Measurements from ENCODE around the gene MACROD2. TPM values are rescaled to one million over a fixed set of nuclear protein-coding genes. Genes with fewer than 3 reads are reported as not detected.

Gene MACROD2
- total RNA-seq, 1 donor from 2014 or later, result 1.6 TPM

DNA sequence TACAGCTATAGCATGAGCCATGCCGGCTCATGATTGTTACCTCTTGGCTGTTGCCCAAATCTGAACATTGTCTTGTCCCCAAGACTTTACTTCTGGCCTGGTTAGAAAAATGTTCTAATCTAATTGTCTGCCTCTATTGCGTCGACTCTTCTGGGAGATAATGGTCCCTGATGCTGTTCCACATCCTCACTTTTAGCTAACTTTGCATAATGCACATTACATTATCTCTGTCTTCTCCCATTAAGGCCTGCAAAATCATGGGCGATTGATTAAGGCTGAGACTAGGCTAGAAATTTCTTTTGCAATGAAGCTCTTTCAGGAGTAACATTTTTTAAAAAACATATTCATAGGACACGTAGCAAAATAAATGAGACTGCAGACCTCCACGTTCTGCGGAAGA lies 1616.9 kb downstream of the MACROD2 start:
- Histone ChIP-seq H3K27me3 (ENCODE audit: control insufficient read depth, insufficient read depth, low read length) (no peaks in the 10 kb centered on the region), H3K36me3 (ENCODE audit: control insufficient read depth, insufficient read depth, low read length) (no peaks in the 10 kb centered on the region), H3K4me3 (ENCODE audit: low read depth, low read length) (no peak overlapping the region)
- FAIRE-seq, result no peak
- TF ChIP-seq, protein P1, sequence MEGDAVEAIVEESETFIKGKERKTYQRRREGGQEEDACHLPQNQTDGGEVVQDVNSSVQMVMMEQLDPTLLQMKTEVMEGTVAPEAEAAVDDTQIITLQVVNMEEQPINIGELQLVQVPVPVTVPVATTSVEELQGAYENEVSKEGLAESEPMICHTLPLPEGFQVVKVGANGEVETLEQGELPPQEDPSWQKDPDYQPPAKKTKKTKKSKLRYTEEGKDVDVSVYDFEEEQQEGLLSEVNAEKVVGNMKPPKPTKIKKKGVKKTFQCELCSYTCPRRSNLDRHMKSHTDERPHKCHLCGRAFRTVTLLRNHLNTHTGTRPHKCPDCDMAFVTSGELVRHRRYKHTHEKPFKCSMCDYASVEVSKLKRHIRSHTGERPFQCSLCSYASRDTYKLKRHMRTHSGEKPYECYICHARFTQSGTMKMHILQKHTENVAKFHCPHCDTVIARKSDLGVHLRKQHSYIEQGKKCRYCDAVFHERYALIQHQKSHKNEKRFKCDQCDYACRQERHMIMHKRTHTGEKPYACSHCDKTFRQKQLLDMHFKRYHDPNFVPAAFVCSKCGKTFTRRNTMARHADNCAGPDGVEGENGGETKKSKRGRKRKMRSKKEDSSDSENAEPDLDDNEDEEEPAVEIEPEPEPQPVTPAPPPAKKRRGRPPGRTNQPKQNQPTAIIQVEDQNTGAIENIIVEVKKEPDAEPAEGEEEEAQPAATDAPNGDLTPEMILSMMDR (IDR thresholded peaks at IDR 0.05; ENCODE audit: insufficient read depth, low read length, severe bottlenecking), result no peak
- DNase-seq (ENCODE audit: low read depth), result no peak

DNA sequence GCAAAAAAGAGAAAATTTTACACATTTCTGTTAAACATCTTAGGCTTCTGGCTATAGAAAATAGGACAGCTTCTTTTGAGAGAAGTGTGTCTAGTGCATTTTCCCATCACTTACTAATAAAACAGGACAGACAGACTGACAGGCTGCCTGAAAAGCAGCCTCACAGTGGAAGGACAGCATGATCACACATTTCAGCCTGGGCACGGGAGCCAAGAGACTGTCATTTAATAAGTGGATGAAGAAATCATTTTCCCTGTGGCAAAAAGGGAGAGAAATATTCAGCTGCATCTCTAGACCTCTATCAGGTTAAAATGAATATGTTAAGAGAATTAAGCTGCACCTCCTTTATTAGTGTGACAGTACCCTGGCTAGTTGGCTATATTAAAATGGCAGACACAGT lies 1617.5 kb downstream of the MACROD2 start:
- Histone ChIP-seq H3K4me3 (ENCODE audit: low read depth, low read length) (no peak overlapping the region), H3K27me3 (ENCODE audit: control insufficient read depth, insufficient read depth, low read length) (no peaks in the 10 kb centered on the region), H3K36me3 (ENCODE audit: control insufficient read depth, insufficient read depth, low read length) (no peaks in the 10 kb centered on the region)
- FAIRE-seq, result no peak
- no peak for DNase-seq (ENCODE audit: low read depth)
- TF ChIP-seq, protein P1 (IDR thresholded peaks at IDR 0.05; ENCODE audit: insufficient read depth, low read length, severe bottlenecking), result no peak

DNA sequence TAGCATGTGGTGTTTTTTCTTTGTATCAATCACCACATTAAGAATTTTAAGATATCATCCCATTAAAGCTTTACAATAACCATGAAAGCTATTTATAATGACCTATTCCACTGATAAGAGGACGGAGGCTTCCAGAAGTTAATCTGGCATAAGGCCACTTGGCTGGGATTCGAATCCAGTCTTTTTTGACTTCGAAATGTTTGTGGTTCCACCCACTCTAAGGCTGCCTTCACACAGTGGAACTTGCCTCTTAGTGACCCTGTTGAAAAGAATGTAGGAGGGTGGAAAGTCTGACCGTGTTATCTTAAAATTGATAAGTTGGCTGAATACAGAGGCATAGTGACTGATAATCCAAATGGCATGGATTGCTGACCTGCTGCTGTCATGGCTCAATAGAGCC lies 1618.2 kb downstream of the MACROD2 start:
- Histone ChIP-seq H3K36me3 (ENCODE audit: control insufficient read depth, insufficient read depth, low read length) (no peaks in the 10 kb centered on the region), H3K4me3 (ENCODE audit: low read depth, low read length) (no peak overlapping the region), H3K27me3 (ENCODE audit: control insufficient read depth, insufficient read depth, low read length) (no peaks in the 10 kb centered on the region)
- TF ChIP-seq, protein P1 (IDR thresholded peaks at IDR 0.05; ENCODE audit: insufficient read depth, low read length, severe bottlenecking), result no peak
- no peak for DNase-seq (ENCODE audit: low read depth)
- FAIRE-seq, result no peak

DNA sequence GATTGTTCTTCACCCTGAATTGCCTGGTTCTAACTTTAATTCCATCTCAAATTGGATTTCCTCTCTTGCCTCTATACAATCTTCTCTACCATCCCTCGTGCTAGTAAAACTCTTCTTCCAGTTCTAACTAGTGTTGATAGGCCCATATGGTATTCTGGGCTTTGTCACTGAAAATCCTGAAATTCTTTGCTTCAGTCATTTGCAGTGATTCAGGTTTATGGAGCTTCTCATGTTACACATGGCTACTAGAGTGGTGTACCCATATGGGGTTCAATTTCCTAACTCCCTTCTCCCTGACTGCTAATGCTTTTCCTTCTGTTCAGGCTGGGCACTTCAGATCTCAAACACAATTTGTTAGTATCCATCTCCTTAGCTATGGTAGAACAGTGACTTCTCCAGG lies 1621.3 kb downstream of the MACROD2 start:
- no peak for FAIRE-seq
- Histone ChIP-seq H3K36me3 (ENCODE audit: control insufficient read depth, insufficient read depth, low read length) (no peaks in the 10 kb centered on the region), H3K27me3 (ENCODE audit: control insufficient read depth, insufficient read depth, low read length) (no peaks in the 10 kb centered on the region), H3K4me3 (ENCODE audit: low read depth, low read length) (no peak overlapping the region)
- TF ChIP-seq, protein P1 (IDR thresholded peaks at IDR 0.05; ENCODE audit: insufficient read depth, low read length, severe bottlenecking), result no peak
- DNase-seq (ENCODE audit: low read depth), result no peak

DNA sequence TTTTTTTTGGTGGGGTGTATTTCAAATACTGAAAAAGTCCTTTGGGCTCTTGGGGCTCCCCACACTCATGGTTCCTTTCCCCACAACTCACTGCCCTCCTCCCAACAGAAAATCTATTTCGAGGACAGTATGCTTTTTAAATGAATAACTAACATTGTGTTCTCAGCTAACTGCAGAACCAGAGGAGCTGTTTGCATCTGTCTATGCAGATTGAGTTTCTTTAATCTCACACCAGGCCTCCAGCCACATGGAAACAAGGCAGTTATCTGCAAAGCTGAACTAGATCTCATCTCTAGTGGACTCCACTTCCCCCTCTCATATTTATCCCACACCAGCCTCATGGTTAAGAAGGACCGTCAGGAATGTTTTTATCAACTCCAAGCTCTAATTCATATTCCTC lies 1622.8 kb downstream of the MACROD2 start:
- Histone ChIP-seq H3K4me3 (ENCODE audit: low read depth, low read length) (no peak overlapping the region), H3K36me3 (ENCODE audit: control insufficient read depth, insufficient read depth, low read length) (no peaks in the 10 kb centered on the region), H3K27me3 (ENCODE audit: control insufficient read depth, insufficient read depth, low read length) (no peaks in the 10 kb centered on the region)
- TF ChIP-seq, protein P1 (IDR thresholded peaks at IDR 0.05; ENCODE audit: insufficient read depth, low read length, severe bottlenecking), result no peak
- DNase-seq (ENCODE audit: low read depth), result no peak
- no peak for FAIRE-seq

DNA sequence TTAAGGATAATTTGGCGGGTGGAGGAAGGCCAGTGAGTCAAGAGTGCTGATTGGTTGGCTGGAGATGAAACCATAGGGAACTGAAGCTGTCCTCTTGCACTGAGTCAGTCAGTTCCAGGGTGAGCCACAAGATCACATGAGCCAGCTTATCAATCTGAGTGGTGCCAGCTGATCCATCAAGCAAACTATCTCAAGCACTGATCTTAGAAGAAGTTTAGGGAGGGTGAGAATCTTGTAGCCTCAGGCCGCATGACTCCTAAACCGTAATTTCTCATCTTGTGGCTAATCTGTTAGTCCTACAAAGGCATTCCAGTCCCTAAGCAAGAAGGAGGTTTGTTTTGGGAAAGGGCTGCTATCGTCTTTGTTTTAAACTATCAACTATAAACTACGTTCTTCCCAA lies 1623.6 kb downstream of the MACROD2 start:
- Histone ChIP-seq H3K36me3 (ENCODE audit: control insufficient read depth, insufficient read depth, low read length) (no peaks in the 10 kb centered on the region), H3K27me3 (ENCODE audit: control insufficient read depth, insufficient read depth, low read length) (no peaks in the 10 kb centered on the region), H3K4me3 (ENCODE audit: low read depth, low read length) (no peak overlapping the region)
- DNase-seq (ENCODE audit: low read depth), result no peak
- FAIRE-seq, result peak; percentile 7
- TF ChIP-seq, protein P1 (IDR thresholded peaks at IDR 0.05; ENCODE audit: insufficient read depth, low read length, severe bottlenecking), result no peak

All from bronchial epithelial cell (primary cell).